Stimulated activated CD4-positive, alpha-beta T cell treated with anti-CD3 and anti-CD28 coated beads, Interleukin-2, amount 100 ng/mL, for 24 hours (primary cell): ENCODE results near the gene HOXD8.

ENCODE experiments used
- DNase-seq, 2 donors: peaks; one replicate each; pipeline ENCODE4 v3.0.0-alpha.2; 2020

Gene HOXD8

DNA sequence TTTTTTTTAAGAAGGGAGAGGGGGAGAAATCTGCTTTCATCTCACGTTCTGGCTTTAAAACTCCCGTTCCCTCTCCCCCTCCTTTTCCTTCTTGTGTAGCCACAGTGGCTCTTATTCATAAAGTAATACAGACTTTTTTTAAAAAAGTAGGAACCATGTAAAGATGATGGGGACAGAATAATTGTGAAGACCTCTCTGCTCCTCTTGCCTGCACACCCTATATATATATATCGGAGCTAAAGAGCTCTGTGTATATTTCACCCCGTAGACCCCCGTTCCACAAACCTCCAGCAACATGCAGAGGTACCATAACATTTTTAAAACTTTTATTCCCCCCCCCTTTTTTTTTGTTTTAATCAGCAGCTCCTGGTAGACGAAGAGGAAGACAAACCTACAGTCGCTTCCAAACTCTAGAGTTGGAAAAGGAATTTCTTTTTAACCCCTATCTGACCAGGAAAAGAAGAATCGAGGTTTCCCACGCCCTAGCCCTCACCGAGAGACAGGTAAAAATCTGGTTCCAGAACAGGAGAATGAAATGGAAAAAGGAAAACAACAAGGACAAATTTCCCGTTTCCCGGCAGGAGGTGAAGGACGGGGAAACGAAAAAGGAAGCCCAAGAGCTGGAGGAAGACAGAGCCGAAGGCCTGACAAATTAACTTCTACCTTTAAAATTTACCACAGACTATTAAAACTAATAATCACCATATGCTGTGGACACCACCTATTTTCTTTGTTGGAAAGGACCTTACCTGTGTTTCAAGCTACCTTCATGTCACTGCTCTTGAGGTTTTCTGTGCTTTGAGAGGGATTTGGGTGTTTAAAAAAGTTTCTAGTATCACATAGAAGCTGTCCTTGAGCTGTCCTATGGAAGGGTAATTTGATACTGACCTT, 1.7 kb downstream of the HOXD8 start:
- DNase-seq, result no peak

DNA sequence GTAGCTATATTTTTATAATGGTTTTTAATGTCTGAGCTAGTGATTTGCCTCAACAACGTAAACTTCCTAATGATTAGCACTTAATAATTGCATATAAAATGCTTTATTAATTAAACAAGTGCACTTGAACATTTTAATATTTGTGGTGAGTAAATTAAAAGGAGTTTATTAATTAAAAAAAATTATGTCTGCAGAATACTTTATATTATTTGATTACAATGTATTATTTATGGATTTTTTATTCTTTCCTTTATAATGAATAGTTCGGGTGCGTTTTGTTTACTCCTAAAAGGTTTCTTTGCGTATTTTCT, 2.3 kb downstream of the HOXD8 start:
- DNase-seq, result no peak

- no peak for DNase-seq
These were observed 3.0 kb downstream of the HOXD8 start for GRCh38 chr2:176132205-176133171.

GRCh38 chr2:176133389-176133788, 3.9 kb downstream of the HOXD8 start:
- DNase-seq, result no peak

GRCh38 chr2:176134035-176134434, 4.5 kb downstream of the HOXD8 start:
- DNase-seq, result no peak

- no peak for DNase-seq
These were observed 5.5 kb downstream of the HOXD8 start for GRCh38 chr2:176135035-176135440.

DNA sequence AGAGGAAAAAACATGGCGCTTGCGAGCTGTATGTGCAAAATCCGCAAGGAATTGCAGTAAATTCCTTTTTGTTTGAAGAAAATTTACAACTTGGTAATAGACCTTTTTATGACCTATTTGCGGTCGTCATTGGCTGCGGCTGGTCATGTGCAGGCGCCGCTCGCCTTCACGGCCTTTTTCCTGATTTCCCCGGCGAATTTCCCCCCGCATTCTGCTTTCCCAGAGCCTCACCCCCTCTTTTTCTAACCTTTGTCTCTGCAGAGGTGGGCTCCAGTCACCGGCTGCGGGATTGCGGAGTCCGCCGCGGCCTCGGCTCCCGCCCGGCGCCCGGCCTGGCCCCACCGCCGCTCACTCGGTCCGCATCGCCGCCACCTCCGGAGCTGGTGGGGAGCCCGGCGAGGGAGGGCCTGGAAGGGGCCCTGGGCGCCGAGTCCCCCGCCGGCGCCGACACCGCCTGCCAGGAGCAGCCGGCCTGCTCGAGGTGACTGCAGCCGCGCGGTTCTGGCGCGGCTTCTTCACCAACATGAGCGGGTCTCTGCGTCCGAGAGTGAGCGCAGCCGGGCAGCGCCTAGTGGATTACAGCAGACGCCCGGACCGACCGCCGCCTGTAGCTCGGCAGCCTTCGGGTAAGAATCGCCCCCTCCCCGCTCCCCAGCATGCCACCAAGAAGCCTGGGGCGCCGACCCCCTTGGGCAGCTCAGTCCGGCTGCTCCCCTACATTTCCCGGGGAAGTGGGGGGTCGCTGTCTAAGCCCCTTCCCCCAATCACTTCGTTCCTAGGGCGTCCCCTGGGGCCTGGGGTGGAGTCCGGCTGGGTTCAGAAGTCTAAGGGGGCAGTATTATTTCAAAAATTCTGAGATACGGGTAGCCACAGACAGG, 7.1 kb downstream of the HOXD8 start:
- DNase-seq, result no peak

DNA sequence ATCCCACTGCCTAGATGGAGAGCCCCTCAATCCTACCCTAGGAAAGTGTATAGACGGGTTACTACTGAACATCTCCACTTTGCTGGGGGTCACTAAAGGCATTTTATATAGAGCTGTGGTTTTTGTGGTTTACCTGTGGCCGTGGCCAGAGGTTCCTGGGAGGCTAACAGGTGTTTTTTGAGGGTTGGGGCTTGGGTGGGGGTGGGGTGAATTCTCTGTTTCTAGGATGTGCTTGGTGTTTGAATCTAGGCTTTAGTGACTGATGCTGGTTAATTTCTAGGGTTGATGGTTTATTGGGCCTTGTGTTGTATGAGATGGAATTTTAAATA, 7.7 kb downstream of the HOXD8 start:
- no peak for DNase-seq

GRCh38 chr2:176137906-176138305, 8.4 kb downstream of the HOXD8 start:
- no peak for DNase-seq

- no peak for DNase-seq
These were observed 9.0 kb downstream of the HOXD8 start for GRCh38 chr2:176138526-176138922.

DNA sequence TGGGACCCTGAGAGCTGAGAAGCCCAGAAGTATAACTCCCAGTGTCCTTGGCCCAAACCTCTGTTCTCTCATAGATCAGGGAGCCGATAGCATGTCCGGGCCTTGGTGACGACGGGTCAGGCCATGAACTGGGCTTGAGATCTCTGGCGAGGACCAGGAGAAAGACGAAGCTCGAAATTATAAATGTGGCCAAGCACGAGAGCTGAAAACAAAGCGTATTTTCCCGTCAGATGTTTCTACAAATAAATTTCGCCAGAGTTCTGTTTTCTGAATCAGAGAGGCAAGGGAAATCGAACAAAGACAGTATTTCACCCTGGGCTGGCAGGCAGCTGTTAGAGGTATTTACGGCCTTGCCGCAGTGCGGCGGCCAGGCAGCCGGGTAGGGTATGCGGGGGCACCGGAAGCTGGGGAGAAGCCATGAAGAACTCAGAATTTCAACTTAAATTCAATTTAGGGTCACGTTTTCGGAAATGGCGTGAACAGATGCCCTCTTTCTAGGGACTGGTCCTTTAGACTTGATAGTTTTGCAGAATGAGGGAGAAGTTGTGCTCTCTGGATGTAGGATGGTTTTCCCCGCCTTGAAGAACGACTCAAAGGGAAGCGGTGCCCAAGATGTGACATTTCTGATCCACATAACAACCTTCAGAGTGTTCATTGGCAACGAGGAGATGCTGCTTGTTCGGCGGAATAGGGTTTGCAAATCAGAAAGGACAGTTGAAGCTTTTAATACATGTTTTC, 9.6 kb downstream of the HOXD8 start:
- DNase-seq, result no peak

DNA sequence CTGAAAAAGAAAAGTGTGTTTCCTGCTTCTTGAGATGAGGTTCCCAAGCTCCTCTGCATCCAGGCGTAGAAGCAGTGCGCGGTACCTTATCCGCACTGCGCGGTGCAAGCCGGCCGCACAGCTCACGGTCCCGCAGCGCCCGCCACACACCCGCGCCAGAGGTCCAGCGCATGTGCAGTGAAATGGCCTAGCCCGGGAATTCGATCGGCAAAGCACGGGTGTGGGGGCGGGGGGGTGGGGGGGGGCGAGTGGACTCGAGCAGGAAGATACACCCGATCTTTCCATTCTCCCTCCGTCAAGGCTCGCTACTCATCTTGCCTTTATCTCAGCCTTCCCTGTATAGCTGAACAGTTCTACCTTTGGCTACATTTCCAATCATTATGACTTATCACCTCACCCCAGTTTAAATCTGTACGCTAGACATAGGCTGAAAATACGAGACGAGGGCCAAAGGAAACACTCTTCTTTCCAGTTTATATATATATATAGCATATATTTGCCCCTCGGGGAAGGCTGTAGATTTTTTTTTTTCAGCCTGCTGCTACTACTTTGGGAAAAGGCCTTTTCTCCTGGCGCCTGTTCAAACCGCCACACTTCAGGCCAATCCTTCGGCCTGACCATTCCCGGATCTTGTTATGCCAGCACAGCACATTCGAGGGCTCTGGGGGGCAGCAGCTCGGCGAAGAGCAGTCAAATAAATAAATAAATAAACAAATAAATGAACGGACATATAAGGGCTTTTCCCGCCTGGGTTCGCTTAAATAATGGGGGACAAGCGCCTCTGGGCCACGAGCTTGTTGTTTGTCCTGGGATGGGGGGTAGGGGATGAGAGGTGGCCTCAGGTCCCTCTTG, 10.4 kb downstream of the HOXD8 start:
- no peak for DNase-seq

DNA sequence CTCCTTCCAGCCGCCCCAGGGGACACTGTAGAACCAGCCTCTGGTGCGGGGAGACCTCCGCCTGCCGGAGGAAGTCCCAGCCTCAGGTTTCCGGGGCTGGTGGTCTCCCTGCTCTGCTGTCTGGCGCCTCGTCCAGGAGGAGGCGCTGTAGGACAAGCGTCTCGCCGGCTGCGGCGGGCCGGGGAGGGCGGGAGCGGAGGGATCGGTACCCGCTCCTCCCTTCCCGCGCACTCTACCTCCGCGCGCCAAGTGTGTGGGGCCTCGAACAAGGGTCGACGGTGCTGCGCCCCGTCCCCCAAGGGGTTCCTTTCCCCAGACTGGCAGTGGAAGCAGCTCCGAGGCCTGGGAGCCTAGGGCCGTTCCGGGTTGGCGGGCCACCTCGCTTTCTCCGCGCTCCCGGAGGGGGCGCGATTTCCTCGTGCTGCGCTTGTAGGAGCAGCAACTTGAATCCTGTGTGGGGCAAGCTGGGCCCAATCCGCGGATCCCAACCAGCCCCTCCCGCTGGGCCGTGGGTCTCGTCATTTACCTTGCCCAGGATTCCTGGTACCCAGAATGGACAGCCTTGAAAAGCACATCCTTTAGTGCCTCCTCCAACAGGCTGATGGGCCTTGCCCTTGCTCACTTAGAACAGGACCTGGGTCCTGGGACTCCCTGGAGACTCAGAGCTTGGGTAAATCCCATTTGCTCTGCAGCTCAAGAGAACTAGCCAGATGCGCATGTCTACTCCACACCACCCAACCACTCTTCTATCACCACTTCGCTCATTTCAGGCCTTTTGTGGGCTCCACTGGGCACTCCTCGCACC, 11.2 kb downstream of the HOXD8 start:
- peak; percentile 56 to 78 for DNase-seq

DNA sequence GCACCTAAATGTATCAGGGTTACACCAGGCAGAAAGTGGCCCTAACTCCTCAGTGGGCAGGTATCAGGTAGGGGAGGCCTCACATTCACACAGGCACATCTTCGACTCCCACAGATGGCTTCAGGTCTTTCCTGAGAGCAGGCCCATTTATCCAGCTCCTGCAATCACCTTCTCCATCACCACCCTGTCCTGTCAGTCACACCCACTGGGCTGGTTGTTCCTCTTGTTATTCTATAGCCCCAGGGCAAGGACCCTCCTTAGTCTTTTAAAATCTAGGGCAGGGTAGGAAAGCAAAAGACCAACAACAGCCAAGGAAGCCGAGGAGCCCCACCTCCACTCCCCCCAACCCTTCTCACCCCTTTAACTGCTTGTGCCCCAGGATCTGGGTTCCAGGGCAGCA, 12.8 kb downstream of the HOXD8 start:
- no peak for DNase-seq

- DNase-seq, result no peak
These were observed 15.8 kb downstream of the HOXD8 start for GRCh38 chr2:176145085-176145969.

GRCh38 chr2:176146101-176146500, 16.6 kb downstream of the HOXD8 start:
- DNase-seq, result no peak

- no peak for DNase-seq
These were observed 17.1 kb downstream of the HOXD8 start for GRCh38 chr2:176146645-176147044.

GRCh38 chr2:176147210-176147799, 17.8 kb downstream of the HOXD8 start:
- DNase-seq, result no peak
